GM19043 (cell line): Measurements from ENCODE around the gene TECRL.

Experiments used
- ATAC-seq: cut with Tn5 transposase; IDR thresholded peaks from one replicate; pipeline ENCODE4 v1.9.1; 2021; ENCODE audit warnings: low read depth; ENCODE audit not compliant: unreplicated experiment

Gene TECRL

GRCh38 chr4:64330143-64330542 lies 79.1 kb downstream of the TECRL start:
- no peak for ATAC-seq

GRCh38 chr4:64327237-64327636 lies 82.0 kb downstream of the TECRL start:
- no peak for ATAC-seq

GRCh38 chr4:64326507-64326906 lies 82.7 kb downstream of the TECRL start:
- no peak for ATAC-seq

- no peak for ATAC-seq
These were observed 103.0 kb downstream of the TECRL start for GRCh38 chr4:64306255-64306565.

GRCh38 chr4:64305565-64306254 lies 103.5 kb downstream of the TECRL start:
- no peak for ATAC-seq

- ATAC-seq: no peak
These were observed 136.8 kb downstream of the TECRL start for GRCh38 chr4:64272432-64272831.

- no peak for ATAC-seq
These were observed 137.6 kb downstream of the TECRL start for GRCh38 chr4:64271601-64272081.

- ATAC-seq: no peak
These were observed 142.6 kb downstream of the TECRL start for GRCh38 chr4:64266669-64267068.

GRCh38 chr4:64266263-64266662 lies 143.0 kb downstream of the TECRL start:
- no peak for ATAC-seq

GRCh38 chr4:64251781-64252180 lies 157.5 kb downstream of the TECRL start:
- no peak for ATAC-seq

- no peak for ATAC-seq
These were observed 158.8 kb downstream of the TECRL start for GRCh38 chr4:64250488-64250887.

GRCh38 chr4:64250061-64250460 lies 159.2 kb downstream of the TECRL start:
- ATAC-seq: no peak

- ATAC-seq: no peak
These were observed 161.1 kb downstream of the TECRL start for GRCh38 chr4:64248186-64248585.

- ATAC-seq: no peak
These were observed 178.4 kb downstream of the TECRL start for GRCh38 chr4:64230709-64231310.
